Thyroid gland (tissue), 4 donors: ENCODE results near the gene VPS51. TPM values are rescaled to one million over a fixed set of nuclear protein-coding genes. Genes with fewer than 3 reads are reported as not detected.

ENCODE experiments used
- DNase-seq, 2 donors: peaks; one replicate each; pipeline ENCODE4 v3.0.0-alpha.2; 2019
- H3K27ac ChIP-seq, 3 donors: fragments of 200-600 bp; sonication (generic); 1 replicate in 2 of 3; 2 replicates in 1 of 3; pipeline ENCODE4 v1.5.1; 2016 to 2019; ENCODE audit warnings: mild to moderate bottlenecking in 1 of 3, moderate library complexity in 1 of 3
- H3K27me3 ChIP-seq: fragments of 200-600 bp; sonication (generic); one replicate; pipeline ENCODE4 v1.5.1; 2019
- H3K36me3 ChIP-seq, 2 donors: fragments of 200-600 bp; sonication (generic); one replicate each; pipeline ENCODE4 v1.5.1; 2016 to 2019
- H3K4me1 ChIP-seq, 2 donors: fragments of 200-600 bp; sonication (generic); one replicate each; pipeline ENCODE4 v1.5.1; 2017 to 2019
- H3K4me3 ChIP-seq, 3 donors: fragments of 200-600 bp; sonication (generic); replicated peaks in 1 of 3; 1 replicate in 2 of 3; 2 replicates in 1 of 3; pipeline ENCODE4 v1.5.1; 2016; ENCODE audit warnings: mild to moderate bottlenecking in 1 of 3
- H3K9me3 ChIP-seq: fragments of 200-600 bp; sonication (generic); one replicate; pipeline ENCODE4 v1.5.1; 2017
- CTCF ChIP-seq, 6 experiments: fragments of 200-600 bp in 3 of 6; fragments of 450-650 bp in 3 of 6; sonication (generic) in 3 of 6; IDR thresholded peaks; one replicate each; pipeline ENCODE4 v1.5.1; 2016 to 2019; ENCODE audit warnings: antibody characterized with exemption in 6 of 6, mild to moderate bottlenecking in 2 of 6, inconsistent platforms in 1 of 6, moderate library complexity in 1 of 6
- POLR2A ChIP-seq, 2 donors: fragments of 450-650 bp; IDR thresholded peaks; one replicate each; pipeline ENCODE4 v1.6.1; 2017; ENCODE audit warnings: antibody characterized with exemption in 2 of 2, mild to moderate bottlenecking in 2 of 2, moderate library complexity in 1 of 2
- WGBS, 2 donors: methylation state at CpG; one replicate each; pipeline ENCODE4 v1.1.5; 2017; 5-methylcytosine and 5-hydroxymethylcytosine counted together
- intact Hi-C: fragments of 100-400 bp; cut with DNase I; formaldehyde crosslinking; loops from one replicate; pipeline ENCODE4 v1.15.1; 2023
- total RNA-seq, 4 donors: library from RNA; depleted of rRNA; stranded (reverse); fragments of >200 nt; gene quantifications; one replicate each; pipeline ENCODE4 v1.2.3, GENCODE V29; 2016

The VPS51 gene
- total RNA-seq, 4 donors from 2014 or later = 222 to 608 (median 469) TPM

GRCh38 chr11:65065851-65066250 lies 30.2 kb upstream of the VPS51 start:
- H3K4me3 ChIP-seq = no peak overlapping the region
- H3K9me3 ChIP-seq = no peaks in the 10 kb centered on the region
- H3K4me1 ChIP-seq = no peaks in the 10 kb centered on the region
- no peak overlapping the region for H3K27ac ChIP-seq
- WGBS, 2 donors = 76 to 89% methylated on average over 6 of the region's 7 CpGs
- intact Hi-C loops = no loop called here
- no peak for DNase-seq
- no peaks in the 10 kb centered on the region for H3K36me3 ChIP-seq
- H3K27me3 ChIP-seq = no peaks in the 10 kb centered on the region
- TF ChIP-seq POLR2A (IDR thresholded peaks at IDR 0.05) (no peak), CTCF (IDR thresholded peaks at IDR 0.05) (no peak)

GRCh38 chr11:65066315-65066714 lies 29.7 kb upstream of the VPS51 start:
- intact Hi-C loops = no loop called here
- TF ChIP-seq CTCF (IDR thresholded peaks at IDR 0.05) = no peak
- no peak for TF ChIP-seq POLR2A (IDR thresholded peaks at IDR 0.05)
- no peaks in the 10 kb centered on the region for H3K9me3 ChIP-seq
- 65 to 70% methylated on average over 2 to 11 of the region's 11 CpGs for WGBS, 2 donors
- H3K27ac ChIP-seq = no peak overlapping the region
- no peaks in the 10 kb centered on the region for H3K27me3 ChIP-seq
- no peak overlapping the region for H3K4me3 ChIP-seq
- H3K36me3 ChIP-seq = no peaks in the 10 kb centered on the region
- DNase-seq = no peak
- H3K4me1 ChIP-seq = no peaks in the 10 kb centered on the region

- Histone ChIP-seq H3K4me3 (no peak overlapping the region), H3K27ac (no peak overlapping the region), H3K9me3 (no peaks in the 10 kb centered on the region), H3K27me3 (no peaks in the 10 kb centered on the region), H3K4me1 (no peaks in the 10 kb centered on the region), H3K36me3 (no peaks in the 10 kb centered on the region)
- intact Hi-C loops = no loop called here
- no peak for TF ChIP-seq POLR2A (IDR thresholded peaks at IDR 0.05)
- no peak for TF ChIP-seq CTCF (IDR thresholded peaks at IDR 0.05)
- WGBS, 2 donors = 73 to 74% methylated on average over 3 to 4 of the region's 4 CpGs
- DNase-seq = no peak
Observed at GRCh38 chr11:65066805-65067291, 29.2 kb upstream of the VPS51 start.

- Histone ChIP-seq H3K27ac (no peak overlapping the region), H3K4me3 (no peak overlapping the region), H3K9me3 (no peaks in the 10 kb centered on the region), H3K4me1 (no peaks in the 10 kb centered on the region), H3K36me3 (no peaks in the 10 kb centered on the region), H3K27me3 (no peaks in the 10 kb centered on the region)
- intact Hi-C loops = no loop called here
- no peak for DNase-seq
- 72 to 80% methylated on average over 1 to 10 of the region's 10 CpGs for WGBS, 2 donors
- TF ChIP-seq CTCF (IDR thresholded peaks at IDR 0.05) (no peak), POLR2A (IDR thresholded peaks at IDR 0.05) (no peak)
Observed at GRCh38 chr11:65067446-65067845, 28.6 kb upstream of the VPS51 start.

- TF ChIP-seq CTCF (IDR thresholded peaks at IDR 0.05) (no peak), POLR2A (IDR thresholded peaks at IDR 0.05) (no peak)
- DNase-seq = no peak
- Histone ChIP-seq H3K9me3 (no peaks in the 10 kb centered on the region), H3K27ac (no peak overlapping the region), H3K27me3 (no peaks in the 10 kb centered on the region), H3K4me3 (no peak overlapping the region), H3K4me1 (no peaks in the 10 kb centered on the region), H3K36me3 (no peaks in the 10 kb centered on the region)
- WGBS, 2 donors = 46 to 59% methylated on average over 9 of the region's 9 CpGs
- intact Hi-C loops = no loop called here
Observed at GRCh38 chr11:65069217-65069616, 26.8 kb upstream of the VPS51 start.
